GM18858 (cell line): ENCODE measurements around the gene MYCBP2.
"Not testable (repeated sequence)": the region's sequence is repeated elsewhere in the genome, so short reads cannot be mapped to it uniquely, and the experiment has no call there.

Experiments used
- ATAC-seq: cut with Tn5 transposase; IDR thresholded peaks from one replicate; pipeline ENCODE4 v1.9.1; 2021; ENCODE audit not compliant: unreplicated experiment

MYCBP2 gene, protein sequence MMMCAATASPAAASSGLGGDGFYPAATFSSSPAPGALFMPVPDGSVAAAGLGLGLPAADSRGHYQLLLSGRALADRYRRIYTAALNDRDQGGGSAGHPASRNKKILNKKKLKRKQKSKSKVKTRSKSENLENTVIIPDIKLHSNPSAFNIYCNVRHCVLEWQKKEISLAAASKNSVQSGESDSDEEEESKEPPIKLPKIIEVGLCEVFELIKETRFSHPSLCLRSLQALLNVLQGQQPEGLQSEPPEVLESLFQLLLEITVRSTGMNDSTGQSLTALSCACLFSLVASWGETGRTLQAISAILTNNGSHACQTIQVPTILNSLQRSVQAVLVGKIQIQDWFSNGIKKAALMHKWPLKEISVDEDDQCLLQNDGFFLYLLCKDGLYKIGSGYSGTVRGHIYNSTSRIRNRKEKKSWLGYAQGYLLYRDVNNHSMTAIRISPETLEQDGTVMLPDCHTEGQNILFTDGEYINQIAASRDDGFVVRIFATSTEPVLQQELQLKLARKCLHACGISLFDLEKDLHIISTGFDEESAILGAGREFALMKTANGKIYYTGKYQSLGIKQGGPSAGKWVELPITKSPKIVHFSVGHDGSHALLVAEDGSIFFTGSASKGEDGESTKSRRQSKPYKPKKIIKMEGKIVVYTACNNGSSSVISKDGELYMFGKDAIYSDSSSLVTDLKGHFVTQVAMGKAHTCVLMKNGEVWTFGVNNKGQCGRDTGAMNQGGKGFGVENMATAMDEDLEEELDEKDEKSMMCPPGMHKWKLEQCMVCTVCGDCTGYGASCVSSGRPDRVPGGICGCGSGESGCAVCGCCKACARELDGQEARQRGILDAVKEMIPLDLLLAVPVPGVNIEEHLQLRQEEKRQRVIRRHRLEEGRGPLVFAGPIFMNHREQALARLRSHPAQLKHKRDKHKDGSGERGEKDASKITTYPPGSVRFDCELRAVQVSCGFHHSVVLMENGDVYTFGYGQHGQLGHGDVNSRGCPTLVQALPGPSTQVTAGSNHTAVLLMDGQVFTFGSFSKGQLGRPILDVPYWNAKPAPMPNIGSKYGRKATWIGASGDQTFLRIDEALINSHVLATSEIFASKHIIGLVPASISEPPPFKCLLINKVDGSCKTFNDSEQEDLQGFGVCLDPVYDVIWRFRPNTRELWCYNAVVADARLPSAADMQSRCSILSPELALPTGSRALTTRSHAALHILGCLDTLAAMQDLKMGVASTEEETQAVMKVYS (N-terminal part only)

GRCh38 chr13:77326905-77327604 lies at the start of gene MYCBP2:
TSS of gene MYCBP2 (minus strand) at chr13:77327094. CDS start at chr13:77326775, 319 bp downstream.
- ATAC-seq, result peak; percentile 38

DNA sequence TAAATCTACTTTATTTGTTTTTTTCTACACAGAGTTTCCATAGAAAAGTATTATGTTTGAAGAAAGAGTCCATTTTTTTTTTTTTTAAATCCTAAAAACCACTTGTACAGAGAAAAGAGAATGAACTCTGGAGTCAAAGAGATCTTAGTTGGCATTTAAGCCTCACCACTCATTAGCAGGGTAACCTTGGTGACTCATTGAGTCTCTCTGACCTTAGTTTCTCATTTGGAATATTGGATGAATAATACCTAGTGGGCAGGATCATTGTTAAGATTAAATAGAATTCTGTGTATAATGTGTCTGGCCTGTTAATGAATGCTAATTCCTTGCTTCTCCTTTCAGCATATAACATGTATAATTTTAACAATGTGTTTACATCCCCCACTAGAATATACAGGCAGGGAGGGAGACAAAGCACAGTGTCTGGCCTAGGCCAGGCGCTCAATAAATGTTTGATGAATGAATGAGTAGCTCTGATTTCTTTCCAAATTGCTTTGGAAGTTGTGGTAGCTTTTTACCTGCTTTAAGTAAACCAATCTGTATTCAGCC lies 48.7 kb upstream of the MYCBP2 start:
- ATAC-seq, result no peak

- ATAC-seq, result peak; percentile 65
These were observed 47.9 kb upstream of the MYCBP2 start for GRCh38 chr13:77374786-77375185.

- ATAC-seq, result no peak
These were observed 47.4 kb upstream of the MYCBP2 start for GRCh38 chr13:77374339-77374738.

GRCh38 chr13:77373502-77373901 lies 46.6 kb upstream of the MYCBP2 start:
- no peak for ATAC-seq

DNA sequence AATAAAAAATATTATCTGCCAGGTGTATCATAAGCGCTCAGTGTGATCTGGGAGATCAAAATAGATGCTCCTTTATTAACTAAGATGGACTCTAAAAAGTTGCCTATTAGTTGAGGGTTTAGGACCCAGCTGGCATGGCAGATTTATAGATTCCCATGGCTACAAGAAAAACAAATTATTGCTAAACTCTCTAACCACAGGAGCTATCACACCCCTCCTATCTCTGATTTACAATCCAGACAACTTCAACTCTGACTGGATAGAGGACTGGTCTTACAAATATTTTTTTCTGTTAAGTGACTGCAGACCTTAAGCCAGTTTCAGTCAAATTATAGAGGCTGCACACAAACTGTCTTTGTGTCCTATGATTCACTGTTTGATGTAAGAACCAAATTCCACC lies 45.4 kb upstream of the MYCBP2 start:
- no peak for ATAC-seq

GRCh38 chr13:77370888-77371287 lies 44.0 kb upstream of the MYCBP2 start:
- ATAC-seq, result no peak

GRCh38 chr13:77362166-77362565 lies 35.3 kb upstream of the MYCBP2 start:
- ATAC-seq, result no peak

GRCh38 chr13:77360032-77360685 lies 33.3 kb upstream of the MYCBP2 start:
- peak; percentile 53 for ATAC-seq

DNA sequence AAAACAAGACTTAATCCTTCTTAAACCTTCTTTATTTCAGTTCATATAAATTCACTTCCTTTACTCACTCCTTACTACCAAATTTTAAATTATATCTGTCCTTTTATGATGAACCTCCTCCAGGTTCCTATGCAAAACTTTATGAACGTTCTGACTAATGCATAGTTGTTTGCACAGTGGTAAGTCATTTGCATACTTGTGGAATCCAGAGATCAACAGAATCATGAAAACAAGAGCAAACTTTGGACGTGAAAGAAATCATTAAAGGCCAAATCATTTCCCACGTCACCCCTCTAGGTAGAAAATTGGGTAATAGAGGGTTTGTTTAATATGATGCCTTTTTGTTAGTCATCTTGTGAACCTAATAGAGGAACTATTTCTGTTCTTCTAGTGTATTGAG lies 32.3 kb upstream of the MYCBP2 start:
- ATAC-seq, result no peak

GRCh38 chr13:77358001-77358400 lies 31.1 kb upstream of the MYCBP2 start:
- ATAC-seq, result no peak

GRCh38 chr13:77356155-77356554 lies 29.3 kb upstream of the MYCBP2 start:
- no peak for ATAC-seq

DNA sequence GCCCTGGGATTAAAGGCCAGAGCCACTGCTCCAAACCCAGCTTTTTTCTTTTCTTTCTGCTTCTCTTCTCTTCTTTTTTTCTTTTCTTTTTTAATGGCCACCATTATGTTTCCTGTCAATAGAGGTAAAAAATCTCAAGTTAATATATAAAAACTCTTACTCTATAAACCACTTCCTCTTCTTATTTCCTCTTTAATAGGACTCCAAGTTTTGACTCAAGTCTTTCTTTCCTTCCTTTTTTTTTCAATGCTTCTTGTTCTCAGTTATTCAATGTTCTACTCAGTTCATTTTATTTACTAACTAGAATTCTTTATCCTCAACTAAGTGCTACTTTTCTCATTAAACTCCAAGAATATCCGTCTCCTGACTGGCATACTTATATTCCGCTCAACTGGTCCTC lies 27.1 kb upstream of the MYCBP2 start:
- no peak for ATAC-seq

- no peak for ATAC-seq
These were observed 24.4 kb upstream of the MYCBP2 start for GRCh38 chr13:77351315-77351714.

DNA sequence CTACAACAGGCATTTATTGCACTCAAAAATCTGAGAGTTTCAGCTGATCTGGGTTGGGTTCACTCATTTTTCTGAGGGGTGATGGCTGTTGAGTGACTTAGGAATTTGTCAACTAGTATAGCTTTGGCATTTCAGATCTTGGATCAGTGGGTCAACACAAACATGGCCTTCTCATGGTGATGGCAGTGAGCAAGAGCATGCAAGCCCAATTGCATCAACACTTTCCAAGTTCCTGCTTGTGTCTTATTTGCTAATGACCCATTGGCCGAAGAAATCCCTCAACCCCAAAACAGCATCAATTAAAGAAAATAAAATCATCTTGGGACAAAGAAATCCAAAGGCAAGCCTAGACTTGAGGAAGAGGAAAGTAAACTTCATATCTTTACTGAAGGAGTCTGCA lies 23.9 kb upstream of the MYCBP2 start:
- no peak for ATAC-seq

GRCh38 chr13:77349365-77349764 lies 22.5 kb upstream of the MYCBP2 start:
- ATAC-seq, result no peak

GRCh38 chr13:77347351-77347750 lies 20.5 kb upstream of the MYCBP2 start:
- not testable (repeated sequence) for ATAC-seq

DNA sequence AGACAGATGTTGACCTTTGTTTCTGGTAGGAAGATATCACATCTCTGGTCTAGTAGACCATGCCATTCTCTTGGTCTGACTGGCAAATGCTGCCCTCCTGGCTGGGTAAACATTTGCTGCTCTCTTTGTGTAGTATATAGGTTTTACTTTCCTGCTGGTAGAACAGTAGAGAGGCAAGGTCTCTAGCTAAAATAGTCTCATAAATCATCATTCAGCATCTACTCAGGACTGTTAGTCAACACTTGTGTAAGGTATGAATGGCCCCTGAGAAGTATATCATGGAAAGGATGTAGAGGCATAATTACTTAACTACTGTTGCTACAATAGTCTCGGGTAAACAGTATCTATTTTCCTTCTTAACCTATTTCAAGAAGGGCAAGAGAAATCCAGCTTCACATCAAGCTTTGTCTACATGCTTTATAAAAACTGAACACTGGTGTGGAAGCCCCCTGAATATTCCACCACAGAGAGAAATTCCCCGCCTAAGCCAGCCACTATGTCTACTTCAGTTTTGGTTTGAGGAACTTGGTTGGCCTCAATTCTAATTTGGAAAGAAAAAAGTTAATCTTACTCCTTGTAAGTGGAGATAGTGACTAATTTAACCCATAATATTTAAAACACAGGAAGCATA lies 18.4 kb upstream of the MYCBP2 start:
- peak; percentile 53 for ATAC-seq

- ATAC-seq, result no peak
These were observed 16.9 kb upstream of the MYCBP2 start for GRCh38 chr13:77343841-77344240.
